GM23338 (cell line): ENCODE measurements around the gene CHST11.

ENCODE experiments used
- CTCF ChIP-seq, 2 experiments: fragments of 200-600 bp in 1 of 2; sonication (generic) in 1 of 2; conservative IDR thresholded peaks; 2 replicates each; pipeline versions ENCODE4 v1.5.1 to v1.6.1; 2016 to 2017; ENCODE audit warnings: antibody characterized with exemption in 2 of 2, low read depth in 2 of 2, mild to moderate bottlenecking in 2 of 2, moderate library complexity in 1 of 2
- ETS1 ChIP-seq: IDR thresholded peaks from 2 replicates; pipeline ENCODE4 v1.6.1; 2016; ENCODE audit warnings: antibody characterized with exemption
- EZH2 ChIP-seq: fragments of 200-600 bp; sonication (generic); IDR thresholded peaks from one replicate; pipeline ENCODE4 v1.8.0; 2017; ENCODE audit warnings: antibody characterized with exemption, mild to moderate bottlenecking, low read depth; ENCODE audit not compliant: unreplicated experiment
- EZH2phosphoT487 ChIP-seq: fragments of 200-600 bp; sonication (generic); IDR thresholded peaks from one replicate; pipeline ENCODE4 v1.8.1; 2018; ENCODE audit warnings: antibody characterized with exemption; ENCODE audit not compliant: unreplicated experiment
- JUNB ChIP-seq: IDR thresholded peaks from one replicate; pipeline ENCODE4 v1.6.1; 2016; ENCODE audit warnings: antibody characterized with exemption; ENCODE audit not compliant: unreplicated experiment
- POLR2AphosphoS5 ChIP-seq: IDR thresholded peaks from 2 replicates; pipeline ENCODE4 v1.6.1; 2016; ENCODE audit warnings: antibody characterized with exemption, low read depth
- REST ChIP-seq: IDR thresholded peaks from one replicate; pipeline ENCODE4 v1.6.1; 2018; ENCODE audit warnings: antibody characterized with exemption; ENCODE audit not compliant: unreplicated experiment
- STAT1 ChIP-seq: IDR thresholded peaks from one replicate; pipeline ENCODE4 v1.6.1; 2016; ENCODE audit warnings: antibody characterized with exemption; ENCODE audit not compliant: unreplicated experiment
- ZNF462 ChIP-seq: fragments of 250-450 bp; sonication (Bioruptor Pico); IDR thresholded peaks from 2 replicates; pipeline ENCODE4 v1.5.0; 2020; ENCODE audit warnings: mild to moderate bottlenecking, moderate library complexity

GRCh38 chr12:104656383-104656782 lies 199.6 kb downstream of the CHST11 start:
- no peak for TF ChIP-seq POLR2AphosphoS5
- TF ChIP-seq CTCF (conservative IDR thresholded peaks at IDR 0.05; ENCODE audit: low read depth in 2 of 2) = no peak
- TF ChIP-seq EZH2phosphoT487 = no peak
- TF ChIP-seq EZH2 = no peak
- no peak for TF ChIP-seq JUNB
- TF ChIP-seq ETS1 = no peak
- TF ChIP-seq REST = no peak
- no peak for TF ChIP-seq ZNF462 (CRISPR knock-in tag)
- TF ChIP-seq STAT1 = no peak
